ENCODE data around the gene ZFAND2A. TPM values are rescaled to one million over a fixed set of nuclear protein-coding genes. Genes with fewer than 3 reads are reported as not detected.

The ZFAND2A gene
- polyA plus RNA-seq, 3 donors: 30.6 to 126 (median 35.1) TPM

GRCh38 chr7:1151156-1151555 is 8.8 kb downstream of the ZFAND2A start:
- Histone ChIP-seq H3K27ac (ENCODE audit: low read depth in 1 of 2, low read length in 2 of 2) (no peak overlapping the region), H3K79me2 (ENCODE audit: insufficient read depth, low read length) (peaks cover 5% of the 10 kb centered on the region), H3K27me3 (ENCODE audit: control insufficient read depth in 2 of 2, insufficient read depth in 2 of 2, low read length in 2 of 2) (no peaks in the 10 kb centered on the region), H3K9ac (ENCODE audit: insufficient read depth, low read length, poor library complexity, severe bottlenecking) (no peak overlapping the region), H3K9me3 (replicated peaks in 1 of 2; ENCODE audit: control insufficient read depth in 1 of 2, insufficient read depth in 1 of 2, low read length in 2 of 2) (no peaks in the 10 kb centered on the region), H2AFZ (ENCODE audit: insufficient read depth, low read depth, low read length, poor library complexity, severe bottlenecking) (no peak overlapping the region), H3K4me1 (ENCODE audit: control insufficient read depth in 1 of 2, insufficient read depth in 2 of 2, low read length in 2 of 2) (no peaks in the 10 kb centered on the region), H3K4me3 (replicated peaks in 1 of 3; ENCODE audit: low read depth in 2 of 3, low read length in 3 of 3) (no peak overlapping the region), H3K36me3 (replicated peaks in 1 of 2; ENCODE audit: control insufficient read depth in 1 of 2, insufficient read depth in 2 of 2, low read length in 2 of 2) (peaks cover 54 to 68% of the 10 kb centered on the region in 2 donors), H4K20me1 (ENCODE audit: insufficient read depth, low read length) (peaks cover 16% of the 10 kb centered on the region), H3K4me2 (replicated peaks; ENCODE audit: extremely low read depth, low read length, poor library complexity, severe bottlenecking) (no peak overlapping the region)
- no peaks in the 10 kb centered on the region for H3K4me1 Mint-ChIP-seq
- H3K36me3 Mint-ChIP-seq: peaks cover 55 to 68% of the 10 kb centered on the region in 2 donors
- TF ChIP-seq CTCF (IDR thresholded peaks at IDR 0.05): no peak
- WGBS (ENCODE audit: insufficient coverage): over 99% methylated on average over 9 of the region's 13 CpGs
- peak overlapping the region in 3 of 7 donors; percentile 30 to 53 (median 50) for H3K27ac Mint-ChIP-seq
- peaks cover 0 to 2% (median 0%) of the 10 kb centered on the region in 3 donors for H3K27me3 Mint-ChIP-seq (ENCODE audit: low read depth in 3 of 3)
- no peak overlapping the region for H3K4me3 Mint-ChIP-seq
- peaks cover 0 to 1% (median 0%) of the 10 kb centered on the region in 7 donors for H3K9me3 Mint-ChIP-seq
- intact Hi-C loops (cut with micrococcal nuclease): loop anchor here in 1 of 2 donors (10.0 kb wide), 1 partner anchor 266 kb away; no protein-coding TSS in a partner anchor
- DNase-seq: no peak

GRCh38 chr7:1150400-1151002 is 9.5 kb downstream of the ZFAND2A start:
- peaks cover 0 to 2% (median 0%) of the 10 kb centered on the region in 3 donors for H3K27me3 Mint-ChIP-seq (ENCODE audit: low read depth in 3 of 3)
- DNase-seq: no peak
- no peak overlapping the region for H3K27ac Mint-ChIP-seq
- Histone ChIP-seq H3K36me3 (replicated peaks in 1 of 2; ENCODE audit: control insufficient read depth in 1 of 2, insufficient read depth in 2 of 2, low read length in 2 of 2) (peaks cover 49 to 63% of the 10 kb centered on the region in 2 donors), H3K27me3 (ENCODE audit: control insufficient read depth in 2 of 2, insufficient read depth in 2 of 2, low read length in 2 of 2) (no peaks in the 10 kb centered on the region), H3K4me2 (replicated peaks; ENCODE audit: extremely low read depth, low read length, poor library complexity, severe bottlenecking) (no peak overlapping the region), H3K4me1 (ENCODE audit: control insufficient read depth in 1 of 2, insufficient read depth in 2 of 2, low read length in 2 of 2) (no peaks in the 10 kb centered on the region), H3K9ac (ENCODE audit: insufficient read depth, low read length, poor library complexity, severe bottlenecking) (no peak overlapping the region), H2AFZ (ENCODE audit: insufficient read depth, low read depth, low read length, poor library complexity, severe bottlenecking) (no peak overlapping the region), H3K79me2 (ENCODE audit: insufficient read depth, low read length) (peaks cover under 1% of the 10 kb centered on the region), H3K27ac (ENCODE audit: low read depth in 1 of 2, low read length in 2 of 2) (no peak overlapping the region), H3K4me3 (replicated peaks in 1 of 3; ENCODE audit: low read depth in 2 of 3, low read length in 3 of 3) (no peak overlapping the region), H4K20me1 (ENCODE audit: insufficient read depth, low read length) (peaks cover 12% of the 10 kb centered on the region), H3K9me3 (replicated peaks in 1 of 2; ENCODE audit: control insufficient read depth in 1 of 2, insufficient read depth in 1 of 2, low read length in 2 of 2) (no peaks in the 10 kb centered on the region)
- no peaks in the 10 kb centered on the region for H3K4me1 Mint-ChIP-seq
- 96% methylated on average over 8 of the region's 9 CpGs for WGBS (ENCODE audit: insufficient coverage)
- TF ChIP-seq CTCF (IDR thresholded peaks at IDR 0.05): no peak
- peaks cover 0 to 1% (median 0%) of the 10 kb centered on the region in 7 donors for H3K9me3 Mint-ChIP-seq
- peaks cover 52 to 65% of the 10 kb centered on the region in 2 donors for H3K36me3 Mint-ChIP-seq
- intact Hi-C loops (cut with micrococcal nuclease): loop anchor here in 1 of 2 donors (10.0 kb wide), 1 partner anchor 266 kb away; no protein-coding TSS in a partner anchor
- H3K4me3 Mint-ChIP-seq: no peak overlapping the region
